ENCODE data around the gene PLEKHO2.

- no peak for TF ChIP-seq POLR2A (IDR thresholded peaks at IDR 0.05)
- TF ChIP-seq, protein P1, sequence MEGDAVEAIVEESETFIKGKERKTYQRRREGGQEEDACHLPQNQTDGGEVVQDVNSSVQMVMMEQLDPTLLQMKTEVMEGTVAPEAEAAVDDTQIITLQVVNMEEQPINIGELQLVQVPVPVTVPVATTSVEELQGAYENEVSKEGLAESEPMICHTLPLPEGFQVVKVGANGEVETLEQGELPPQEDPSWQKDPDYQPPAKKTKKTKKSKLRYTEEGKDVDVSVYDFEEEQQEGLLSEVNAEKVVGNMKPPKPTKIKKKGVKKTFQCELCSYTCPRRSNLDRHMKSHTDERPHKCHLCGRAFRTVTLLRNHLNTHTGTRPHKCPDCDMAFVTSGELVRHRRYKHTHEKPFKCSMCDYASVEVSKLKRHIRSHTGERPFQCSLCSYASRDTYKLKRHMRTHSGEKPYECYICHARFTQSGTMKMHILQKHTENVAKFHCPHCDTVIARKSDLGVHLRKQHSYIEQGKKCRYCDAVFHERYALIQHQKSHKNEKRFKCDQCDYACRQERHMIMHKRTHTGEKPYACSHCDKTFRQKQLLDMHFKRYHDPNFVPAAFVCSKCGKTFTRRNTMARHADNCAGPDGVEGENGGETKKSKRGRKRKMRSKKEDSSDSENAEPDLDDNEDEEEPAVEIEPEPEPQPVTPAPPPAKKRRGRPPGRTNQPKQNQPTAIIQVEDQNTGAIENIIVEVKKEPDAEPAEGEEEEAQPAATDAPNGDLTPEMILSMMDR (IDR thresholded peaks at IDR 0.05) = no peak
Measured at GRCh38 chr15:64845183-64845611, 3.5 kb downstream of the PLEKHO2 start.
